DND-41 (cell line): ENCODE results near the gene DPT.

Experiments used
- ATAC-seq: fragments of 200-7000 bp; cut with Tn5 transposase; 3 replicates; pipeline ENCODE4 v1.9.1; 2021; ENCODE audit warnings: low read depth; ENCODE audit not compliant: insufficient read depth
- DNase-seq: peaks from one replicate; pipeline ENCODE4 v3.0.0-alpha.2; 2020
- H2AFZ ChIP-seq: 2 replicates; pipeline ENCODE4 v1.6.0; 2012; ENCODE audit warnings: low read depth, low read length
- H3K27ac ChIP-seq: 2 replicates; pipeline ENCODE4 v1.5.1; 2012; ENCODE audit warnings: low read length, inconsistent platforms
- H3K27me3 ChIP-seq: fragments of 200-600 bp; sonication (generic); 2 replicates; pipeline ENCODE4 v1.6.0; 2012; ENCODE audit warnings: low read length, mild to moderate bottlenecking, inconsistent platforms; ENCODE audit not compliant: insufficient read depth, poor library complexity
- H3K36me3 ChIP-seq: 2 replicates; pipeline ENCODE4 v1.5.1; 2012; ENCODE audit warnings: low read length, inconsistent platforms; ENCODE audit not compliant: insufficient read depth
- H3K4me1 ChIP-seq: 2 replicates; pipeline ENCODE4 v1.5.1; 2012; ENCODE audit warnings: mild to moderate bottlenecking, low read length; ENCODE audit not compliant: insufficient read depth
- H3K4me2 ChIP-seq: 2 replicates; pipeline ENCODE4 v1.6.0; 2012; ENCODE audit warnings: mild to moderate bottlenecking, moderate library complexity, low read length, inconsistent platforms; ENCODE audit not compliant: insufficient read depth
- H3K4me3 ChIP-seq, 2 experiments: fragments of 200-600 bp in 1 of 2; shearing (Covaris generic) in 1 of 2; 2 replicates each; pipeline ENCODE4 v1.5.1; 2012 to 2016; ENCODE audit warnings: inconsistent platforms in 2 of 2, low read length in 2 of 2, mild to moderate bottlenecking in 2 of 2, low read depth in 1 of 2, moderate library complexity in 1 of 2
- H3K79me2 ChIP-seq: 2 replicates; pipeline ENCODE4 v1.6.0; 2012; ENCODE audit warnings: low read length, inconsistent platforms; ENCODE audit not compliant: insufficient read depth
- H3K9ac ChIP-seq: 2 replicates; pipeline ENCODE4 v1.6.0; 2012; ENCODE audit warnings: low read depth, mild to moderate bottlenecking, inconsistent platforms, low read length, moderate library complexity
- H3K9me3 ChIP-seq: 2 replicates; pipeline ENCODE4 v1.5.1; 2012; ENCODE audit warnings: low read length, moderate library complexity, mild to moderate bottlenecking, inconsistent platforms; ENCODE audit not compliant: insufficient read depth, severe bottlenecking
- H4K20me1 ChIP-seq: 2 replicates; pipeline ENCODE4 v1.6.0; 2012; ENCODE audit warnings: low read length; ENCODE audit not compliant: insufficient read depth
- EZH2 ChIP-seq: IDR thresholded peaks from 3 replicates; pipeline ENCODE4 v1.6.1; 2012; ENCODE audit warnings: borderline replicate concordance, low read depth, mild to moderate bottlenecking, moderate library complexity, low read length, inconsistent platforms; ENCODE audit not compliant: severe bottlenecking
- TF ChIP-seq, protein P1 (sequence below): IDR thresholded peaks from 2 replicates; pipeline ENCODE4 v1.5.1; 2012; ENCODE audit warnings: borderline replicate concordance, low read length, moderate library complexity, mild to moderate bottlenecking; ENCODE audit not compliant: poor library complexity, severe bottlenecking; ENCODE audit errors: extremely low read depth

Gene DPT

DNA sequence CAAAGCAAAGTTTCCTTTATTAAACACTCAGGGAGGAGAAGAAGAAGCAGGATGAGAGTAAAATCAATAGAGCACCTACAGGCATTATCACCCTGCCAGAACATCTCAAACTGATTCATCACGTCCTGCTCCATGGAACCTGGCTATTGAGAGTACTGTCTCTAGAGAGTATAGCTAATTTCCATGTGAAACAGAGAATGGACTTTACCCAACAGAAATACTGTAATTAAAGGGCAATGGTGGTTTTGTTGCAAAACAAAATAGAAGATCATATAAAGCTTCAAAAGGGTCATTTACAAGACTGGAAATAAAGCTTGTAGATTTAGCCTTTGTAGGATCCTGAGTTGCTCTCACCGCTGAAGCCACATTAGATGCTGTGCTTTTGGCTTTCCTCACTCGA, 83.3 kb downstream of the DPT start:
- no peak overlapping the region for H3K4me3 ChIP-seq
- H3K27me3 ChIP-seq = no peaks in the 10 kb centered on the region
- H3K27ac ChIP-seq = no peak overlapping the region
- H2AFZ ChIP-seq = no peak overlapping the region
- H3K4me2 ChIP-seq = no peak overlapping the region
- H3K9me3 ChIP-seq = no peaks in the 10 kb centered on the region
- ATAC-seq (no peak), DNase-seq (no peak)
- H4K20me1 ChIP-seq = no peaks in the 10 kb centered on the region
- no peaks in the 10 kb centered on the region for H3K4me1 ChIP-seq
- H3K9ac ChIP-seq = no peak overlapping the region
- H3K36me3 ChIP-seq = no peaks in the 10 kb centered on the region
- no peaks in the 10 kb centered on the region for H3K79me2 ChIP-seq
- no peak for TF ChIP-seq EZH2
- TF ChIP-seq, protein P1, sequence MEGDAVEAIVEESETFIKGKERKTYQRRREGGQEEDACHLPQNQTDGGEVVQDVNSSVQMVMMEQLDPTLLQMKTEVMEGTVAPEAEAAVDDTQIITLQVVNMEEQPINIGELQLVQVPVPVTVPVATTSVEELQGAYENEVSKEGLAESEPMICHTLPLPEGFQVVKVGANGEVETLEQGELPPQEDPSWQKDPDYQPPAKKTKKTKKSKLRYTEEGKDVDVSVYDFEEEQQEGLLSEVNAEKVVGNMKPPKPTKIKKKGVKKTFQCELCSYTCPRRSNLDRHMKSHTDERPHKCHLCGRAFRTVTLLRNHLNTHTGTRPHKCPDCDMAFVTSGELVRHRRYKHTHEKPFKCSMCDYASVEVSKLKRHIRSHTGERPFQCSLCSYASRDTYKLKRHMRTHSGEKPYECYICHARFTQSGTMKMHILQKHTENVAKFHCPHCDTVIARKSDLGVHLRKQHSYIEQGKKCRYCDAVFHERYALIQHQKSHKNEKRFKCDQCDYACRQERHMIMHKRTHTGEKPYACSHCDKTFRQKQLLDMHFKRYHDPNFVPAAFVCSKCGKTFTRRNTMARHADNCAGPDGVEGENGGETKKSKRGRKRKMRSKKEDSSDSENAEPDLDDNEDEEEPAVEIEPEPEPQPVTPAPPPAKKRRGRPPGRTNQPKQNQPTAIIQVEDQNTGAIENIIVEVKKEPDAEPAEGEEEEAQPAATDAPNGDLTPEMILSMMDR = no peak
